ENCODE results near the gene CSF1. TPM values are rescaled to one million over a fixed set of nuclear protein-coding genes. Genes with fewer than 3 reads are reported as not detected.

Gene CSF1
- total and polyA plus RNA-seq, 2 of the 13 experiments (the other 11 are each of a cell fraction or from before 2014, with no cell fraction given), result 4.6 to 13.3 TPM

- TF ChIP-seq LCORL (IDR thresholded peaks at IDR 0.05), result peak; percentile 95
- no peak for TF ChIP-seq LCORL (CRISPR knock-in tag; IDR thresholded peaks at IDR 0.05)
- no peak for TF ChIP-seq ZNF205 (CRISPR knock-in tag; IDR thresholded peaks at IDR 0.05)
- TF ChIP-seq FOXA1 (IDR thresholded peaks at IDR 0.05), result peak; percentile 51
- no peak; the same call in 1 of the 2 replicates for TF ChIP-seq FOXA1 (CRISPR knock-in tag; IDR thresholded peaks at IDR 0.05)
- peak; percentile 62; the same call in 1 of the 2 replicates for TF ChIP-seq HMG20A (CRISPR knock-in tag; IDR thresholded peaks at IDR 0.05; ENCODE audit: borderline replicate concordance)
- TF ChIP-seq HNF4A (CRISPR knock-in tag; IDR thresholded peaks at IDR 0.05), result peak; percentile 29; the same call in 1 of the 2 replicates
- peak; percentile 54 for TF ChIP-seq BCL6 (CRISPR knock-in tag; IDR thresholded peaks at IDR 0.05)
- TF ChIP-seq ZFP1 (CRISPR knock-in tag; IDR thresholded peaks at IDR 0.05), result no peak
- no peak for TF ChIP-seq ZSCAN30 (CRISPR knock-in tag; IDR thresholded peaks at IDR 0.05)
- no peak for TF ChIP-seq TSC22D2 (CRISPR knock-in tag; IDR thresholded peaks at IDR 0.05; ENCODE audit: borderline replicate concordance)
- TF ChIP-seq SOX6 (IDR thresholded peaks at IDR 0.05), result no peak
- TF ChIP-seq SOX6 (CRISPR knock-in tag; IDR thresholded peaks at IDR 0.05), result peak; percentile 73; the same call in 1 of the 2 replicates
- TF ChIP-seq ARID5B (CRISPR knock-in tag; IDR thresholded peaks at IDR 0.05), result peak; percentile 82
- TF ChIP-seq MED1 (CRISPR knock-in tag; IDR thresholded peaks at IDR 0.05), result peak; percentile 49; the same call in 1 of the 2 replicates
- no peak for TF ChIP-seq FOXP1 (IDR thresholded peaks at IDR 0.05)
- TF ChIP-seq FOXP1 (CRISPR knock-in tag; IDR thresholded peaks at IDR 0.05), result peak; percentile 76; the same call in 1 of the 2 replicates
- 0 out of 2 replicates have a peak, but pooled peaks have one; percentile 18 for TF ChIP-seq GFI1 (CRISPR knock-in tag; IDR thresholded peaks at IDR 0.05; ENCODE audit: borderline replicate concordance)
- TF ChIP-seq RBM22 (optimal IDR thresholded peaks at IDR 0.05; ENCODE audit: low read length), result no peak
- TF ChIP-seq ATF4 (CRISPR knock-in tag; IDR thresholded peaks at IDR 0.05), result 0 out of 4 replicates have a peak, but pooled peaks of 1 of the 2 experiments have one; percentile 24
- TF ChIP-seq NCOA2 (CRISPR knock-in tag; IDR thresholded peaks at IDR 0.05), result peak; percentile 84
- TF ChIP-seq ATF1 (CRISPR knock-in tag; IDR thresholded peaks at IDR 0.05), result 0 out of 2 replicates have a peak, but pooled peaks have one; percentile 19
- peak; percentile 75 for TF ChIP-seq FOXA3 (CRISPR knock-in tag; IDR thresholded peaks at IDR 0.05)
- peak; percentile 63; the same call in 1 of the 2 replicates for TF ChIP-seq MIXL1 (CRISPR knock-in tag; IDR thresholded peaks at IDR 0.05)
- peak; percentile 85 for TF ChIP-seq CREM (IDR thresholded peaks at IDR 0.05)
- TF ChIP-seq CREM (CRISPR knock-in tag; IDR thresholded peaks at IDR 0.05), result no peak
- no peak for TF ChIP-seq NFRKB (IDR thresholded peaks at IDR 0.05)
- peak; percentile 74 for TF ChIP-seq NR2F6 (IDR thresholded peaks at IDR 0.05)
- TF ChIP-seq NR2F6 (CRISPR knock-in tag; IDR thresholded peaks at IDR 0.05), result 0 out of 2 replicates have a peak, but pooled peaks have one; percentile 51
- TF ChIP-seq ZSCAN22 (CRISPR knock-in tag; IDR thresholded peaks at IDR 0.05), result no peak
- TF ChIP-seq CREB1 (IDR thresholded peaks at IDR 0.05), result no peak
- peak; percentile 48; the same call in 1 of the 2 replicates for TF ChIP-seq CREB1 (CRISPR knock-in tag; IDR thresholded peaks at IDR 0.05)
- no peak for TF ChIP-seq ZNF569 (CRISPR knock-in tag; IDR thresholded peaks at IDR 0.05; ENCODE audit: borderline replicate concordance)
- peak; percentile 88 for TF ChIP-seq NFIC (IDR thresholded peaks at IDR 0.05; ENCODE audit: low read length)
Observed at GRCh38 chr1:109948285-109948630, 37.6 kb downstream of the CSF1 start (continued).

Measured in HepG2 (cell line).